ENCODE measurements around the gene GLMP.

DNA sequence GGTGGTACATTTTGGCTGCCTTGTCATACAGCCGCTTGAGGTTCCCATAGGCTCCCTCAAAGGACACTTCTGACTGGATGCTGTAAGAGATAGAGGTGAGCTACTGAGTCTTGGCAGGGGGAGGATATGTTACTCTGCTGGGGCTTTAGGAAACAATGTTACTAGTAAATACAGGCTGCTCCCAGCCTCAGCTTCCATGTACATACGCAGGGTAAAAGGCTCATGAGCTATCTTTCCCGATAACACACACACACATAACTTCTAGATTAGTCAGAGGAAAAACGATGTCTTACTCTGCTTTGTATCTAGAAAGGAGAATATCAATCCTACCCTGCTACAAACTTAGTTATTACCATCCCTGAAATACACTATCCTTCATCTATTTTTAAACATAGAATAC, 27.1 kb downstream of the GLMP start:
- TF ChIP-seq EP300 (IDR thresholded peaks at IDR 0.05), result no peak
- TF ChIP-seq, protein P1, sequence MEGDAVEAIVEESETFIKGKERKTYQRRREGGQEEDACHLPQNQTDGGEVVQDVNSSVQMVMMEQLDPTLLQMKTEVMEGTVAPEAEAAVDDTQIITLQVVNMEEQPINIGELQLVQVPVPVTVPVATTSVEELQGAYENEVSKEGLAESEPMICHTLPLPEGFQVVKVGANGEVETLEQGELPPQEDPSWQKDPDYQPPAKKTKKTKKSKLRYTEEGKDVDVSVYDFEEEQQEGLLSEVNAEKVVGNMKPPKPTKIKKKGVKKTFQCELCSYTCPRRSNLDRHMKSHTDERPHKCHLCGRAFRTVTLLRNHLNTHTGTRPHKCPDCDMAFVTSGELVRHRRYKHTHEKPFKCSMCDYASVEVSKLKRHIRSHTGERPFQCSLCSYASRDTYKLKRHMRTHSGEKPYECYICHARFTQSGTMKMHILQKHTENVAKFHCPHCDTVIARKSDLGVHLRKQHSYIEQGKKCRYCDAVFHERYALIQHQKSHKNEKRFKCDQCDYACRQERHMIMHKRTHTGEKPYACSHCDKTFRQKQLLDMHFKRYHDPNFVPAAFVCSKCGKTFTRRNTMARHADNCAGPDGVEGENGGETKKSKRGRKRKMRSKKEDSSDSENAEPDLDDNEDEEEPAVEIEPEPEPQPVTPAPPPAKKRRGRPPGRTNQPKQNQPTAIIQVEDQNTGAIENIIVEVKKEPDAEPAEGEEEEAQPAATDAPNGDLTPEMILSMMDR (IDR thresholded peaks at IDR 0.05), result no peak
- TF ChIP-seq, protein P2, sequence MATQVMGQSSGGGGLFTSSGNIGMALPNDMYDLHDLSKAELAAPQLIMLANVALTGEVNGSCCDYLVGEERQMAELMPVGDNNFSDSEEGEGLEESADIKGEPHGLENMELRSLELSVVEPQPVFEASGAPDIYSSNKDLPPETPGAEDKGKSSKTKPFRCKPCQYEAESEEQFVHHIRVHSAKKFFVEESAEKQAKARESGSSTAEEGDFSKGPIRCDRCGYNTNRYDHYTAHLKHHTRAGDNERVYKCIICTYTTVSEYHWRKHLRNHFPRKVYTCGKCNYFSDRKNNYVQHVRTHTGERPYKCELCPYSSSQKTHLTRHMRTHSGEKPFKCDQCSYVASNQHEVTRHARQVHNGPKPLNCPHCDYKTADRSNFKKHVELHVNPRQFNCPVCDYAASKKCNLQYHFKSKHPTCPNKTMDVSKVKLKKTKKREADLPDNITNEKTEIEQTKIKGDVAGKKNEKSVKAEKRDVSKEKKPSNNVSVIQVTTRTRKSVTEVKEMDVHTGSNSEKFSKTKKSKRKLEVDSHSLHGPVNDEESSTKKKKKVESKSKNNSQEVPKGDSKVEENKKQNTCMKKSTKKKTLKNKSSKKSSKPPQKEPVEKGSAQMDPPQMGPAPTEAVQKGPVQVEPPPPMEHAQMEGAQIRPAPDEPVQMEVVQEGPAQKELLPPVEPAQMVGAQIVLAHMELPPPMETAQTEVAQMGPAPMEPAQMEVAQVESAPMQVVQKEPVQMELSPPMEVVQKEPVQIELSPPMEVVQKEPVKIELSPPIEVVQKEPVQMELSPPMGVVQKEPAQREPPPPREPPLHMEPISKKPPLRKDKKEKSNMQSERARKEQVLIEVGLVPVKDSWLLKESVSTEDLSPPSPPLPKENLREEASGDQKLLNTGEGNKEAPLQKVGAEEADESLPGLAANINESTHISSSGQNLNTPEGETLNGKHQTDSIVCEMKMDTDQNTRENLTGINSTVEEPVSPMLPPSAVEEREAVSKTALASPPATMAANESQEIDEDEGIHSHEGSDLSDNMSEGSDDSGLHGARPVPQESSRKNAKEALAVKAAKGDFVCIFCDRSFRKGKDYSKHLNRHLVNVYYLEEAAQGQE (IDR thresholded peaks at IDR 0.05), result no peak
- no peak for TF ChIP-seq POLR2A (IDR thresholded peaks at IDR 0.05; ENCODE audit: low read length)
